ENCODE data around the gene SPATS2.

- no peak for TF ChIP-seq CTCF (conservative IDR thresholded peaks at IDR 0.05; ENCODE audit: low read length)
- TF ChIP-seq EZH2phosphoT487 (IDR thresholded peaks at IDR 0.05; ENCODE audit: borderline replicate concordance, low read depth, low read length): no peak
Measured at GRCh38 chr12:49531745-49532144, 164.5 kb downstream of the SPATS2 start.
